OCI-LY3 (cell line): ENCODE measurements around the gene ITPRIPL1.

Experiments
- CTCF ChIP-seq: fragments of 200-600, 300-600 bp; sonication (generic); IDR thresholded peaks from 2 replicates; pipeline ENCODE4 v1.5.1; 2014; ENCODE audit warnings: antibody characterized with exemption, low read length, low read depth
- EZH2phosphoT487 ChIP-seq: fragments of 200-600 bp; shearing (Covaris generic); IDR thresholded peaks from 2 replicates; pipeline ENCODE4 v1.6.1; 2018; ENCODE audit warnings: antibody characterized with exemption, mixed run types, low read depth

DNA sequence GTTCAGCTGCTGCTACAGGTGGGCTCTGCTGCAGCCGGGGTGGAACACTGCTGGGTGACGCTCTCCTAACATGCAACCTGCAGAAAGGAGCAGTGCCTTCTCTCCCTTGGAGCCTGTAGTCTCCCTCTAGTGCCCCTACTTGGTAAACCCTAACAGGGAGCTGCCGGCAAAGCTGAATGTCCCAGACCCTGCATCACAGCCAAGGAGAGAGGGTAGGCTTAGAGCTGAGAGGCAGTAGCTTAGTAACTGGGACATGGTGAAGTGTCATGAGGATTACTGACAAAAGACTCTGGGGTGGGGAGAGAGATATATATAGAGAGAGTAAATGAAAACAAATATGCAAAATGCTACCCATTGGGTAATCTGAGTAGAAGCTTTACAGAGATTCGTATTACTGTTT, 20.3 kb downstream of the ITPRIPL1 start:
- TF ChIP-seq CTCF (0 out of 2 replicates have a peak, but pooled peaks have one; percentile 8), EZH2phosphoT487 (no peak)
